Chondrocyte (in vitro differentiated cells): ENCODE data around the gene BTBD3. TPM values are rescaled to one million over a fixed set of nuclear protein-coding genes. Genes with fewer than 3 reads are reported as not detected.

Experiments used
- DNase-seq: peaks from one replicate; pipeline ENCODE4 v3.0.0; 2021; ENCODE audit warnings: mixed read lengths, low spot score
- H3K27ac Mint-ChIP-seq: one replicate; pipeline ENCODE4 v1.8.0; 2021; ENCODE audit warnings: mild to moderate bottlenecking, moderate library complexity, mixed read lengths; ENCODE audit not compliant: unreplicated experiment
- H3K27me3 Mint-ChIP-seq: 2 replicates; pipeline ENCODE4 v1.8.0; 2021; ENCODE audit warnings: low read depth, mixed read lengths
- H3K36me3 Mint-ChIP-seq: 2 replicates; pipeline ENCODE4 v1.8.0; 2021; ENCODE audit warnings: low read depth, mixed read lengths
- H3K4me1 Mint-ChIP-seq: 2 replicates; pipeline ENCODE4 v1.8.0; 2021; ENCODE audit warnings: low read depth, mild to moderate bottlenecking, mixed read lengths
- H3K4me3 Mint-ChIP-seq: one replicate; pipeline ENCODE4 v1.8.0; 2021; ENCODE audit warnings: mild to moderate bottlenecking, moderate library complexity, mixed read lengths; ENCODE audit not compliant: unreplicated experiment
- H3K9me3 Mint-ChIP-seq: 2 replicates; pipeline ENCODE4 v1.8.0; 2021; ENCODE audit warnings: low read depth, mixed read lengths
- total RNA-seq: library from RNA; stranded (reverse); gene quantifications from 3 replicates; pipeline ENCODE4 v1.2.1, GENCODE V29; 2021
- TF ChIP-seq, protein P1 (sequence below): fragments of 200-600 bp; sonication (generic); IDR thresholded peaks from 2 replicates; pipeline ENCODE4 v1.5.0; 2021; ENCODE audit warnings: antibody characterized with exemption, mild to moderate bottlenecking, moderate library complexity

Gene BTBD3
- total RNA-seq, 1 donor from 2014 or later, result 21.6 TPM

DNA sequence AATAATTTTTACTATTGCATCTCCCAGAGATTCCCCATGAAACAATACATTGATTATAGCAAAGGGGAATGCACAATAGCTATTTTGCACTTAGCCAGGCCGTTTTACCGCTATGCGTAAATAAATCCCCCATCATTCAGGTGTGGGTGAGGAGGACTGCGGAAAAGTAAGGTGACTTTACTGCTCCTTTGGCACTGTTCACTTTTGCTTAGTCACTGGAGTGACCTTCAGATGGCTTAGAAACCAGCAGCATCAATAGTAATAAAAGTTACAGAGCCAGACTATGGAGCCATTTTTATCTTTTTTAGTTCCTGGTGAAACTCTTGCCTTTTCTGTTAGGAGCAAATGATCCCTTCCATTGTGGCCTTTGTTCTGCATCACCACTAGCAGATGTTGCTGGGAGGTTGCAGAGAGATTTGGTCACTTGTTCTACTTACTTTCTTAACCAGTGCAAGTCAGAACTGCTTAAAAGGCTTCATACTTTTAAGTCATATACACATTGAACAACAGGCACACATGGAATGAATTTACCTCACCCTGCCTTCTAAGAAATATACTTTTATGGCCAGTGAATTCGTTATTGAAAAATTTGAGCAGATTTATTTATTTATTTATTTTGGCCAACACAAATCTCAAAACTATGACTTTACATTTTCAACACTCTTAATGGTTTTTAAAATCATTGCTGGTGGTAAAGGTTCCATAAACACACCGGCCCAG lies 12.1 kb upstream of the BTBD3 start:
- no peaks in the 10 kb centered on the region for H3K9me3 Mint-ChIP-seq
- no peak overlapping the region for H3K27ac Mint-ChIP-seq
- DNase-seq, result no peak
- H3K4me3 Mint-ChIP-seq, result no peak overlapping the region
- H3K36me3 Mint-ChIP-seq, result no peaks in the 10 kb centered on the region
- peaks cover 39% of the 10 kb centered on the region for H3K4me1 Mint-ChIP-seq
- no peaks in the 10 kb centered on the region for H3K27me3 Mint-ChIP-seq
- TF ChIP-seq, protein P1, sequence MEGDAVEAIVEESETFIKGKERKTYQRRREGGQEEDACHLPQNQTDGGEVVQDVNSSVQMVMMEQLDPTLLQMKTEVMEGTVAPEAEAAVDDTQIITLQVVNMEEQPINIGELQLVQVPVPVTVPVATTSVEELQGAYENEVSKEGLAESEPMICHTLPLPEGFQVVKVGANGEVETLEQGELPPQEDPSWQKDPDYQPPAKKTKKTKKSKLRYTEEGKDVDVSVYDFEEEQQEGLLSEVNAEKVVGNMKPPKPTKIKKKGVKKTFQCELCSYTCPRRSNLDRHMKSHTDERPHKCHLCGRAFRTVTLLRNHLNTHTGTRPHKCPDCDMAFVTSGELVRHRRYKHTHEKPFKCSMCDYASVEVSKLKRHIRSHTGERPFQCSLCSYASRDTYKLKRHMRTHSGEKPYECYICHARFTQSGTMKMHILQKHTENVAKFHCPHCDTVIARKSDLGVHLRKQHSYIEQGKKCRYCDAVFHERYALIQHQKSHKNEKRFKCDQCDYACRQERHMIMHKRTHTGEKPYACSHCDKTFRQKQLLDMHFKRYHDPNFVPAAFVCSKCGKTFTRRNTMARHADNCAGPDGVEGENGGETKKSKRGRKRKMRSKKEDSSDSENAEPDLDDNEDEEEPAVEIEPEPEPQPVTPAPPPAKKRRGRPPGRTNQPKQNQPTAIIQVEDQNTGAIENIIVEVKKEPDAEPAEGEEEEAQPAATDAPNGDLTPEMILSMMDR, result no peak

DNA sequence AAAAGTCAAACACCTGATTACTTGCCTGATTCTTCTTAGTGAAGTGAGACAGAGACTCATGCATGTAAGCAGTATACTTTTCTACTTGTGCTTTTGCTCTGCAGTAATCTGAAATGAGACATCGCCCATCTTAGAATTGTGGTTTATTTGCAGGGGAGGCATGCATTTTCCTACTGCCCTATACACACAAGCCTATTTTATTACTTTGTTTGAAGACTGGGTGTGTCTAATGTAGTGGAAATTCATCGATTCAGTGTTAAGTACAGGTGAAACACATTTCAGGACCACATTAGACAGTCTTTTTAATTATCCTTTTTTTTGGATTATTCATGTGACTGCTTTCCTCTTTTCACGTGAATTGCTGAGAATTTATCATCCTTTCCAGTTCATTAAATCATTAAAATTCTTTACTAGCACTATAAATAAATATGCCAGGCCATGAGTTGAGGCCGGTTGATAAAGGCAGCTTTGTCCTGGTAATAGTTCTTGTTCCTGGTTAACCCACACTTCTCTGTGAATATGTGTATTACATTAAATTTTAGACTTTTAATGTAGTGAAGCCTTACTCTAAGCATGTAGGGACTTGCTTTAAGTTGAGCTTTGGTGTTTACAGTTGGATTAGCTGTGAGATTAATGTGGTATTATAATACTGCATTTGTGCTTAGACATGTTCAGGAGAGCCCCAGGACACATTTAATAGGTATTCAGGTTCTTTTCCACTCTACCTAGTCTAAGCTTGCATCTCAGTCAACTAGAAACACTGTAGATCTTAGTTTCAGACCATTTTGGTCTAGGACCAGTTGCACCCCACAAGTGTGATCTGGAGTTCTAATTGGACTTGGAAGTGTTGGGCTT lies 10.8 kb upstream of the BTBD3 start:
- TF ChIP-seq, protein P1, result no peak
- Mint-ChIP-seq H3K9me3 (no peaks in the 10 kb centered on the region), H3K27me3 (no peaks in the 10 kb centered on the region), H3K36me3 (no peaks in the 10 kb centered on the region), H3K4me1 (peaks cover 30% of the 10 kb centered on the region), H3K4me3 (no peak overlapping the region), H3K27ac (no peak overlapping the region)
- no peak for DNase-seq

DNA sequence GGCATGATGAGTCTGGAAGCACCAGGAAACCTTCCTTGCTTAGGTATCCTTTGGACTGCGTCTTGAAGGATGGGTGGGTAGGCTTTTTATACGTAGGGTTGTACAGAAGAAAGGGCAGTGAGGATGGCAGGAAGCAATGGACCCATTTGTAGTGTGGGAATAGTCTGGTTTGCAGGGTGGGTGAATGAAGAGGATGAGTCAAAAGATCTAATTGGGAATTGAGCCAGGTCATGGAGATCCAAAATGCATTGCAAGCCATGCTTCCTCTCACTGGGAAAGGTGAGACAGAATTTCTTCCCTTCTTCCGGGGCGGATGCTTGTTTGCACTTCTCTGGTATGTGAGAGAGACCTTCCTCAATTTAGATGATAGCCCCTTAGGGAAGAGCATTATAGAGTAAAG lies 10.1 kb upstream of the BTBD3 start:
- Mint-ChIP-seq H3K27ac (no peak overlapping the region), H3K9me3 (no peaks in the 10 kb centered on the region)

DNA sequence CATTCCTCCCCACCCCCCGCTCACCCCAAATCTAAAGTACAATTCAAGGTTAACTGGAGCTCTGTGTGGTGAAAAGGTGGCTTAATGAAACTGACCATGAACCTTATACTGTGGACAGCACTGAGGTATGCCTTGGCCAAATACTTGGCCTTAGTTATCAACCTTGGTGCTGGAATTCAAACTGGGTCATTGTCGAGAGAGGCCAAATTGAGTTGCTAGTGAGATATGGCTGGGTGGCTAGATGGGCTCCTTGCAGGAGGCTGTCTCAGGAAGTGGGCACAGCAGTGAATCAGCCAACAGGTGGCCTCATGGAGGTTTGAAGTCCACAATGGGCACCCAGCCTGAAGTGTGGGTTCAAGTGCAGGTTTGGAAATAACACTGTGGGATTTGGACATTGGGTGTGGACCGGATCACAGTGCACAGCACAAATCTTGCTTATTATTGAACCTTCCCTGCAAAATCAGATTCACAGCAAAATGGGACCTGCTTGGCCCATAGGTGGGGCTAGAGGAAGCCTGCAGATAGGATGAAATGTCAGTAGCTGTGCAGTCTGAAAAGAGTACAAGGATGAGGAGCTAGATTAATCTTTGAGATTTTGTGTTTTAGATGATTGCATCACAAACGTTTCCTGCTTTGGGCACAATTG lies 5.6 kb upstream of the BTBD3 start:
- Mint-ChIP-seq H3K4me1 (peaks cover 19% of the 10 kb centered on the region), H3K9me3 (no peaks in the 10 kb centered on the region), H3K4me3 (no peak overlapping the region), H3K27ac (no peak overlapping the region), H3K36me3 (no peaks in the 10 kb centered on the region), H3K27me3 (no peaks in the 10 kb centered on the region)
- TF ChIP-seq, protein P1, result peak; percentile 63
- DNase-seq, result no peak

More for the DNA sequence above, 10.1 kb upstream of the BTBD3 start:
- no peak overlapping the region for H3K4me3 Mint-ChIP-seq
- no peak for DNase-seq
- no peaks in the 10 kb centered on the region for H3K27me3 Mint-ChIP-seq
- TF ChIP-seq, protein P1, result no peak
- H3K36me3 Mint-ChIP-seq, result no peaks in the 10 kb centered on the region
- H3K4me1 Mint-ChIP-seq, result peaks cover 25% of the 10 kb centered on the region
